Inferior parietal cortex (tissue), 1 donor: ENCODE data around the gene EML4.
A peak's percentile ranks its signal among the peaks of the same experiment; 100 is the strongest.
"Not testable (repeated sequence)": the region's sequence is repeated elsewhere in the genome, so short reads cannot be mapped to it uniquely, and the experiment has no call there.

Experiments used
- DNase-seq: peaks from one replicate; pipeline ENCODE4 v3.0.0-alpha.2; 2016; ENCODE audit errors: extremely low spot score

The EML4 gene

GRCh38 chr2:42359304-42359964 is 190.3 kb downstream of the EML4 start:
- DNase-seq = no peak

GRCh38 chr2:42359965-42360483 is 190.9 kb downstream of the EML4 start:
- DNase-seq = no peak

- DNase-seq = no peak
These were observed 191.3 kb downstream of the EML4 start for GRCh38 chr2:42360493-42360889.

GRCh38 chr2:42360890-42361727 is 192.0 kb downstream of the EML4 start, which contains the start of gene COX7A2L:
Gene COX7A2L, minus strand, starts transcription at chr2:42361217. Its CDS starts 56 bp downstream, at chr2:42361161.
- peak; percentile 97 for DNase-seq

- no peak for DNase-seq
These were observed 192.7 kb downstream of the EML4 start for GRCh38 chr2:42361728-42362283.

GRCh38 chr2:42363413-42363812 is 194.3 kb downstream of the EML4 start:
- DNase-seq = no peak

GRCh38 chr2:42364658-42365057 is 195.5 kb downstream of the EML4 start:
- DNase-seq = no peak

- no peak for DNase-seq
These were observed 197.3 kb downstream of the EML4 start for GRCh38 chr2:42366411-42366810.

- no peak for DNase-seq
These were observed 198.7 kb downstream of the EML4 start for GRCh38 chr2:42367835-42368234.

GRCh38 chr2:42368817-42369531 is 199.8 kb downstream of the EML4 start:
- DNase-seq = no peak

GRCh38 chr2:42369532-42370229 is 200.5 kb downstream of the EML4 start:
- no peak for DNase-seq

GRCh38 chr2:42371611-42372473 is 202.7 kb downstream of the EML4 start:
- DNase-seq = no peak

- no peak for DNase-seq
These were observed 203.5 kb downstream of the EML4 start for GRCh38 chr2:42372474-42373200.

- DNase-seq = no peak
These were observed 207.6 kb downstream of the EML4 start for GRCh38 chr2:42376758-42377157.

GRCh38 chr2:42378415-42378814 is 209.3 kb downstream of the EML4 start:
- no peak for DNase-seq

GRCh38 chr2:42380026-42380425 is 210.9 kb downstream of the EML4 start:
- not testable (repeated sequence) for DNase-seq

- no peak for DNase-seq
These were observed 213.0 kb downstream of the EML4 start for GRCh38 chr2:42382144-42382543.
